ENCODE data around the gene EFCAB5. TPM values are rescaled to one million over a fixed set of nuclear protein-coding genes. Genes with fewer than 3 reads are reported as not detected.
"Not testable (repeated sequence)": the region's sequence is repeated elsewhere in the genome, so short reads cannot be mapped to it uniquely, and the experiment has no call there.

The EFCAB5 gene
- polyA plus RNA-seq, 4 donors: 0.87 to 3.6 (median 2.7) TPM

GRCh38 chr17:30134551-30134950, 193.1 kb downstream of the EFCAB5 start:
- no peak for DNase-seq (ENCODE audit: low read depth in 4 of 4, low spot score in 3 of 4)

GRCh38 chr17:30137158-30137557, 195.7 kb downstream of the EFCAB5 start:
- DNase-seq (ENCODE audit: low read depth in 4 of 4, low spot score in 3 of 4): no peak

DNA sequence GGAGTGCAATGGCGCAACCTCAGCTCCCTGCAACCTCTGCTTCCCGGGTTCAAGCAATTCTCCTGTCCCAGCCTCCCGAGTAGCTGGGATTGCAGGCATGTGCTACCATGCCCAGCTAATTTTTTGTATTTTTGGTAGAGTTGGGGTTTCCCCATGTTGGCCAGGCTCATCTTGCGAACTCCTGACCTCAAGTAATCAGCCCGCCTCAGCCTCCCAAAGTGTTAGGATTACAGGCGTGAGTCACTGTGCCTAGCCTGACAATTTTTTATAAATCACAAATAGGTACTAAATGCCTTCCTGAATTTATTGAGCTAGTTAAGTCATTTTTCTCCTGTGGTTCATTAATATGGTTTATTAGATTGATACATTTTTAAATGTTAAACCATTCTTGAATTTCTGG, 206.4 kb downstream of the EFCAB5 start:
- not testable (repeated sequence) for DNase-seq (ENCODE audit: low read depth in 4 of 4, low spot score in 3 of 4)

- no peak for DNase-seq (ENCODE audit: low read depth in 4 of 4, low spot score in 3 of 4)
These were observed 206.9 kb downstream of the EFCAB5 start for GRCh38 chr17:30148376-30148775.

- DNase-seq (ENCODE audit: low read depth in 4 of 4, low spot score in 3 of 4): no peak
These were observed 210.0 kb downstream of the EFCAB5 start for GRCh38 chr17:30151471-30151870.

- DNase-seq (ENCODE audit: low read depth in 4 of 4, low spot score in 3 of 4): no peak
These were observed 212.0 kb downstream of the EFCAB5 start for GRCh38 chr17:30153463-30153862.

- DNase-seq (ENCODE audit: low read depth in 4 of 4, low spot score in 3 of 4): no peak
These were observed 214.0 kb downstream of the EFCAB5 start for GRCh38 chr17:30155389-30155788.

Other genes starting within 250 kb of the EFCAB5 start
- 10 to 100 TPM in 3 of 4 donors, 1 to 10 TPM in 1; 8.9 to 19.4 (median 17.5) TPM for gene SSH2, start 11.4 kb upstream of the EFCAB5 start, polyA plus RNA-seq (ENCODE audit: insufficient read length in 4 of 4)
- 10 to 100 TPM; 32.3 to 47.3 (median 37.6) TPM for gene NSRP1, start 175.2 kb downstream of the EFCAB5 start, polyA plus RNA-seq (ENCODE audit: insufficient read length in 4 of 4)

Measured in left renal pelvis (tissue), 4 donors.